NOMO-1 (cell line): ENCODE results near the gene CAPN5.

Experiments
- DNase-seq, 2 experiments: peaks; one replicate each; lab custom pipeline; 2025; ENCODE audit not compliant: unreplicated experiment in 2 of 2; lab: John Stamatoyannopoulos, UW

CAPN5 gene

DNA sequence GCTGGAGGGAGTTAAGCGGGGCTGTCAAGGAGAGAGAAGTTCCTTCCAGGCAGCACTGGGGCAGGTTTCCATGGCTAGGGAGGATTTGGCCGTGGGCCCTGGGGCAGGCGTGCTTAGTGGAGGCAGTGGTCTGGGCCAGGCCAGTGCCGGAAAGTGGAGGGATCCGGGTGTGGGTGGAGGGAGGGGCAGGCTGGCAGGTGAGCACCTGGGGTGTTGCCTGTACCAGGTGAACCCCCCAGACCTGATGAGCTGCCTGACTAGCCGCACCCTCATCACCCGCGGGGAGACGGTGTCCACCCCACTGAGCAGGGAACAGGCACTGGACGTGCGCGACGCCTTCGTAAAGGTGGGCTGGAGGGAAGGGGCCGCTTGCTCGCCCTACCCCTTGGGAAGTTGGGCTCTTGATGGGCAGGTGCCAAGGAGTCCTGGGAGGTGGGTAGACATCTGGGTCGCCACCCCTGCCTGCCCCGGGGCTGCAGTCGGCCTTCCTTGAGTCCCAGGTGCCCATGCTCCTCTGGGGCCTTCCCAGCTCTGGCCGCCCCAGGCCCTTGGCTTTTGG lies 93.2 kb downstream of the CAPN5 start:
- no peak for DNase-seq

DNA sequence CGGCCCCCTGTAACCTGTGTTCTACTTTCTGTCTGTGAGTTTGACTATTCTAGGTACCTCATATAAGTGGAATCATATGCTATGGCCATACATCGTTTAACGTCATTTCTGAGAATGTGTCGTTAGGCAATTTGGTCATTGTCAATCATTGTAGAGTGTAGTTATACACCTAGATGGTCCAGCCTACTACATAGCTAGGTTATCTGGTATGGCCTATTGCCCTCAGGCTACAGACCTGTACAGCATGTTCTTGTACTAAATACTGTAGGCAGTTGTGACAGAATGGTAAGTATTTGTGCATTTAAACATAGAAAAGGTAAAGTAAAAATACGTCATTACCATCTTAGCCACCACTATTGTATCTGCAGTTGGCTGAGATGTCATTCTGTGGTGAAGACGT lies 96.5 kb downstream of the CAPN5 start:
- no peak for DNase-seq

DNA sequence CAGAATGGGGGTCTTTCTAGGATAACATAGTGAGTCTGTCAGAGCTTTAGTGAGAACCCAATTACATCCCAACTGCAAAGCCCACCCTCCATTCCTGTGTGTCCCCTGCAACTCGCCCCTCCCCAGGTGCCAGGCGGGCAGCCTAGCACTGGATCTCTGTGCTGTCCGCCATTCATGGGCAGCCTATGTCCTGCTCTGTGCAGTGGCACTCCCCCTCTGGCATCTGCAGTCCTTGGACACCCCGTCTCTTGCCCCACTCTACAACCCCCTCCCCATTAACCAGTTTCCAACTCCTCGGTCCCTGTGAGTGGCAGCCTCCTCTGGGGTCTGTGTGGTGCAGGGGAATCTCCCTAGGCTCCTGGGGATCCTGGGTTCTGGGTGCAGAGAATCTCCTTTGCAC lies 98.3 kb downstream of the CAPN5 start:
- no peak for DNase-seq

DNA sequence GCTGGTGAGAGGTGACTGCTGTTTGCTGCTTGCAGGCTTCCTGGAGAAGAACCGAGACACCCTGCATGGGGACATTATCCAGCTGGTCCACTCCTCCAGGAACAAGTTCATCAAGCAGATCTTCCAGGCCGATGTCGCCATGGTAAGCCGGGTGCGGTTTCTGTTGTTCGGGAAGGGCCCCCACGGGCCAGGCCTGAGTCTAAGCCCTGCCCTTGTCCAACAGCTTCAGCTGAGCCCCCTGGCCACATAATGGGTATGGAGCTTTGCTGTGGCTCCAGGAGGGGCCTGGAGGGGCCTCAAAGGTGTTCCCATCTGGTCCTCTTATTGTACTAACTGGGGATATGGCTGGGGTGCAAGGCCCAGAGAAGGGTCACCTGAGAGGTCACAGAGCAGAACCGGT lies 99.2 kb downstream of the CAPN5 start:
- no peak for DNase-seq

DNA sequence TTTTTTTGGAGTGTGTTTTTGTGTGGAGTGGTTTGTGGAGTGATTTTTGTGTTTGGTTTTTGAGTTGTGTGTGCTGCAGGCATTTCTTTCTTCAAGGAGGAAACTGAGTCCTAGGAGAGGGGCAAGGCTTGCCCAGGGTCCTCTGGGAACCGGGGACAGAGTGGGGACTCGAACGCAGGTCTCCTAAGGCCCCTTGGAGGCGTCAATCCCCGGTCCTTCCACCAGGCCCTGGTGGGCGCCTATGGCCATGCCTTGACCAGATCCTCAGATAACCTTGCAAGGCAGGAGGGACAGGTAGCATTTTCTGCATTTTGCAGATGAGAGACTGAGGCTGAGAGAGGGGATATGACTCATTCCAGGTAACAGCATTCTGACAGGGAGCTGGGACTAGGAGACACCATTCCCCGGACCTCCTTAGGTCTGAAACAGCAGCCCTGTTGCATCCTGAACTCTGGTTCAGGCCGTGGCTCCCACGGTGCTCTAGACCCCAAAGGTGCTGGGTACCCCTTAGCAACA lies 100.4 kb downstream of the CAPN5 start:
- DNase-seq = no peak

DNA sequence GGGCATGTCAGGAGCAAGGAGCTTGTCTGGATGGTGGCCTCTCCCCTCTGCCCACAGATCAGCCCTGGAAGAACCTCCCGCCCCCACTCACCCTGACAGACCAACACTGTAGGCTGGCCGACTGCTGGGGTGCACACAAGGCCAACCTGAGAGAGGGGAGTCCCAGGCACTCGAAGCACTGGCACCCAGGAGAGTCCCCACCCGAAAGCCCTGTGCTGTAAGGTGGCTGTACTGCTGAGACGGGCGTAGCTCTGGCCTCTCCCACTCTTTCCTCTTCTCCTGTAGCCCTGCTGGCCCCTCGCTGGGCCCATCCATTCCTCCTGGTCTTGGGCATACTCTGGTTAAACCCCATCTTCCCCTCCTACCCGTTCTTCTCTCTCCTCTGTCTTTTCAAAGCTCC lies 101.0 kb downstream of the CAPN5 start:
- DNase-seq = no peak

DNA sequence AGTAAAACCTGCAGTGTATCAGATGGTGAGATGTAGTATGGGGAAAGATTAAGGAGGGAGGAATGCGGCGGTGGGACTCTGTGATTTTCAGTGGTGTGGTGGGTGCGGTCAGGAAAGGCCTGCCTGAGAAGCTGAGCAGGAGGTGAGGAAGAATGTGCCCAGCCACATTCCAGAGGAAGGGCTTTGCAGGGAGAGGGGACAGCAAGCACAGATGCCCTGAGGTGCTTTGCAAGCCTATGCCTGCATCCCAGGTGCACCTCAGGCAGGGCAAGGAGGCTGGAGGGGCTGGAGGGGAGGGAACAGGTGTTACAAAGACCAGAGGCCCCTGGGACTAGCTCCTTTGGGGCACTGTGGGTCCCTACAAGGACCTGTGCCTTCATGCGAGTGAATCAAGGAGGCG lies 103.3 kb downstream of the CAPN5 start:
- DNase-seq = no peak

DNA sequence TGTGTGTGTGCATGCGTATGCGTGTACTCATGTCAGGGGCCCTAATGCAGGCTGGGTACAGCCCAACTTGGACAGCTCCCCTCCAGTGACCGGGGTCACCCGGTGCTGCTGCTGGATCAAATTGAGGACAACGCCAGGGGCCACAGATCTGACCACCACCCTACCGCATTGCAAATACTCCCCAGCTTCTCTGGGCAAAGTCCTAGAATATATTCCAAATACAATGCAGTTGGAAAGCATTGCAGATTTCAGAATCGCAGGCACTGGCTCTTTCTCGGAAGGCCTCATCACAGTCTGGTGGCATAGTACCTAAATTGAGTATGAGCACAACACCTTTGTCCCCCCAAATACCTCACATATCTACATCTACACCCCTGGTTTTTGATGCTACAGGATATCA lies 104.5 kb downstream of the CAPN5 start:
- DNase-seq = no peak

DNA sequence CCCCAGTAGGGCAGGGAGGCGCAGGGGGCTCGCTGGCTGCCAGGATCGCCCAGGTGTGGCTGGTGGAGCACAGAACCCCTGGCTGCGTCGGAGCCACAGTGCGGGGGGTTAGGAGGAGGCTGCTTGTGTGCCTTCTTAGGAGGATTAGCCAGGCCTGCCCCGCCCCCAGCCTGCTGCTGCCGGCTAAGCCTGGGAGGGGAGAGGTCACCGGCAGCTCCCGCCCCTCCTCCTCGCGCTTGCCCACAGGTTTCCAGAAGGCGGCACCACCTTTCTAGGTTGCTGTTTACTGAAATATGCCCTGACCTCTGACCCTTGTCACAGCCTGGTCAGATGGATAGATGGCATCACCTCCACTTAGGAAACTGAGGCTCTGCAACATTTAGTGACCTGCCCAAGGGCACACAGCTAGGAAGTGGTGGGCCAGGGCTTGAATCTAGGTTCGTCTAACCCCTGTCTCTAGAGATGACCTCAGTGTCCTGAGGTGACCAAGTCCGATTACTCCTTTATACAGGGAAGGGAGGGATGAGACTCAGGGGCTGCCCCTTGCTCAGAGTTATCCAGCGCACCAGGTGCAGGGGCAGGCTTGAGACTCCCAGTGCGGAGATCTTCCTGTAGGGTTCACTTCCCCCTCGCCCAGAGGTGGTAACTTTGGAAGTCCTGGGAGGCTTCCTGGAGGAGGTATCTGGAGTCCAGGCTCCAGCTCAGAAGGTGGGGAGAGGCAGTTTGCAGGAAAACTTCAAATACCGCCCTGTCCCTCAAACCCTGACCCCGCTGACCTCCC lies 105.3 kb downstream of the CAPN5 start:
- DNase-seq = no peak

DNA sequence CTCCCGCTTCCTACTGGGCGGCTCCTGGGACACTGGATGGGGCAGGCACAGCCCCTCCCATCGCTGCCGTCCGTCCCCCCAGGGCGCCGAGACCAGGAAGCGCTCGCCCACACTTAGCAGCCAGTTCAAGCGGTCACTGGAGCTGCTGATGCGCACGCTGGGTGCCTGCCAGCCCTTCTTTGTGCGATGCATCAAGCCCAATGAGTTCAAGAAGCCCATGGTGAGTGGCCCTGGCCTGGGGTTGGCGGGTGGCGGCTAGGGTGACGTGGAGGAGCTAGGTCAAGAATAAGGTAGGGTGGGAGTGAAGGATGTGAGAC lies 105.9 kb downstream of the CAPN5 start:
- no peak for DNase-seq

DNA sequence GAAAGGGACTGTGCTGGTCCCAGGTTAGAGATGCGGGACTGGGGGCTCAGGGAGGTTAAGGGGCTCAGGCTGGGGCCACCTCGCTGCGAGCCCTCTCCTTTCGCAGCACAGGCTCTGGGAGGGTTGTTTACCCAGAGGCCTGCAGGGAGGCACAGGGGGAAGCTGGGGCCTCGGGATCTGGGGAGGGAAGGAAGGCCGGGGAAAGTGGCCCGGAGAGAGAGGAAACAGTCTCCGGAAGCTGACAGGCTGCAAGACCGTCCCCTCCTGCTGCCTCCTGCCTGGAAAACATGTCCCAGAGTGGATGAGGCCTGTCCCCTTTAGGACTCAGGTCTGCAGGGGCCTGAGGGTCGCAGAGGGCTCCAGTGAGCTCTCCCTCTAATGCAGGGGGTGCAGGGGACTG lies 106.7 kb downstream of the CAPN5 start:
- no peak for DNase-seq

DNA sequence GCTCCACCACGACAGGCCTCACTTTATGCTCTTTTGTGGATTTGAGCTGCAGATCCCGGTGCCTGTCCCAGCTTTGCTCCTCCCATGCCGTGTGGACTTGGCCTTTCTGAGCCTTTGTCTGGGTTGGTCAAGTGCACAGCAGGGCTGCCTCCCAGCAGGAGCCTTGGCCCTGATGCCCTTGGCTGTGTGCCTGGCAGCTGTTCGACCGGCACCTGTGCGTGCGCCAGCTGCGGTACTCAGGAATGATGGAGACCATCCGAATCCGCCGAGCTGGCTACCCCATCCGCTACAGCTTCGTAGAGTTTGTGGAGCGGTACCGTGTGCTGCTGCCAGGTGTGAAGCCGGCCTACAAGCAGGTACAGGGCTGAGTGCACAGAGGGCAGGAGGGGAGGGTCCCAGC lies 107.8 kb downstream of the CAPN5 start:
- DNase-seq = no peak

DNA sequence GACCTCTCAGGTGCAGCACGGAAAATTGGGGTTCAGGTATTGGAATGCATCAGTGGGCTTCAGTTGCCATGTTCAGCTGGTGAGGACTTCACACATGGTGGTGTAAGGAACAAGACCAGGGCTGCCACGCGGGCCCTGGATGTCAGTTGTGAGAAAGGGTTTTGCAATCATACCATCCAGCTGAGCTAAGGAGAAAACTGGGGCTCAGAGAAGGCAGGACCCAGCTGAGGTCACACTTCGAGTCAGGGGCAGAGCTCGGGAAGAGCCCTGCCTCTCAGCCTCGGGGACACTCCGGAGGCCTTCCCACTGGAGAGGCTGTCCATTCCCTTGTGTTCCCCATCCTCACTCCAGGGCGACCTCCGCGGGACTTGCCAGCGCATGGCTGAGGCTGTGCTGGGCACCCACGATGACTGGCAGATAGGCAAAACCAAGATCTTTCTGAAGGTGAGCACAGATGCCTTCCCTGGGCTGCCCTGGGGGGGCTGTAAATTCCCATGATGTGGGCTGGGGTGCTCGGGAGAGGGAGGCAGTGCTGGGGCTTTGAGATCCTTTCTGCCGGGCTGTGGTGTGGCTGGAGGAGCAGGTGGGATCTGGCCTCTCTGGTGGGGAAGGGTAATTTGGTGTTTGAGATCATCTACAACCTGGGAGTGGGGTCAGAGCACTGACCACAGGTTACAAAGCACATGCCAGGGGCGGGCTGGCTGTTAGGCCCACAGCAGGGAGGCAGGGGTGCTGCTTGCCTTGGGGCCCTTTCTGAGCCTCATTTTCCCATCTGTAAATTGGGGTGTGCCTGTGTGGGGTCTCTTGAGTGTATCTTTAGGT lies 108.5 kb downstream of the CAPN5 start:
- no peak for DNase-seq
